NCI-H345 treated with DMSO at 0.1 percent for 48 hours (cell line): ENCODE results near the gene CYTH3.

Source experiments
- DNase-seq: peaks from one replicate; lab custom pipeline; 2025; ENCODE audit not compliant: unreplicated experiment; lab: John Stamatoyannopoulos, UW

CYTH3 gene

GRCh38 chr7:6167587-6168476, 104.6 kb downstream of the CYTH3 start:
- DNase-seq, result no peak

GRCh38 chr7:6167004-6167551, 105.3 kb downstream of the CYTH3 start:
- no peak for DNase-seq

- DNase-seq, result peak; percentile 12
Observed at GRCh38 chr7:6166443-6166891, 106.0 kb downstream of the CYTH3 start.

GRCh38 chr7:6165521-6166320, 106.7 kb downstream of the CYTH3 start:
- no peak for DNase-seq

- DNase-seq, result no peak
Observed at GRCh38 chr7:6165075-6165474, 107.3 kb downstream of the CYTH3 start.

GRCh38 chr7:6164491-6164890, 107.9 kb downstream of the CYTH3 start:
- DNase-seq, result no peak

GRCh38 chr7:6164010-6164409, 108.4 kb downstream of the CYTH3 start:
- no peak for DNase-seq

- no peak for DNase-seq
Observed at GRCh38 chr7:6163402-6163801, 109.0 kb downstream of the CYTH3 start.

GRCh38 chr7:6162650-6163366, 109.6 kb downstream of the CYTH3 start:
- no peak for DNase-seq

- no peak for DNase-seq
Observed at GRCh38 chr7:6162331-6162620, 110.1 kb downstream of the CYTH3 start.

GRCh38 chr7:6161463-6162330, 110.7 kb downstream of the CYTH3 start:
- DNase-seq, result no peak

- DNase-seq, result no peak
Observed at GRCh38 chr7:6160191-6160623, 112.2 kb downstream of the CYTH3 start.

- no peak for DNase-seq
Observed at GRCh38 chr7:6159524-6160031, 112.8 kb downstream of the CYTH3 start.

- DNase-seq, result no peak
Observed at GRCh38 chr7:6159097-6159483, 113.3 kb downstream of the CYTH3 start.

GRCh38 chr7:6158424-6159096, 113.9 kb downstream of the CYTH3 start:
- no peak for DNase-seq

- DNase-seq, result no peak
Observed at GRCh38 chr7:6157685-6158423, 114.6 kb downstream of the CYTH3 start.

GRCh38 chr7:6156734-6157133, 115.7 kb downstream of the CYTH3 start:
- DNase-seq, result no peak

- no peak for DNase-seq
Observed at GRCh38 chr7:6155596-6155995, 116.8 kb downstream of the CYTH3 start.
